Stomach (tissue), 4 donors: ENCODE data around the gene UBXN2A.

Experiments
- POLR2A ChIP-seq, 4 donors: fragments of 450-650 bp; IDR thresholded peaks; one replicate each; pipeline ENCODE4 v1.6.1; 2016; ENCODE audit warnings: antibody characterized with exemption in 4 of 4, control low read depth in 2 of 4, mild to moderate bottlenecking in 1 of 4, moderate library complexity in 1 of 4
- TF ChIP-seq, protein P1 (sequence below), 7 experiments: fragments of 450-650 bp in 4 of 7; fragments of 200-600 bp in 3 of 7; sonication (generic) in 3 of 7; IDR thresholded peaks; one replicate each; pipeline ENCODE4 v1.5.1; 2016 to 2019; ENCODE audit warnings: antibody characterized with exemption in 7 of 7, control low read depth in 2 of 7, mild to moderate bottlenecking in 1 of 7

DNA sequence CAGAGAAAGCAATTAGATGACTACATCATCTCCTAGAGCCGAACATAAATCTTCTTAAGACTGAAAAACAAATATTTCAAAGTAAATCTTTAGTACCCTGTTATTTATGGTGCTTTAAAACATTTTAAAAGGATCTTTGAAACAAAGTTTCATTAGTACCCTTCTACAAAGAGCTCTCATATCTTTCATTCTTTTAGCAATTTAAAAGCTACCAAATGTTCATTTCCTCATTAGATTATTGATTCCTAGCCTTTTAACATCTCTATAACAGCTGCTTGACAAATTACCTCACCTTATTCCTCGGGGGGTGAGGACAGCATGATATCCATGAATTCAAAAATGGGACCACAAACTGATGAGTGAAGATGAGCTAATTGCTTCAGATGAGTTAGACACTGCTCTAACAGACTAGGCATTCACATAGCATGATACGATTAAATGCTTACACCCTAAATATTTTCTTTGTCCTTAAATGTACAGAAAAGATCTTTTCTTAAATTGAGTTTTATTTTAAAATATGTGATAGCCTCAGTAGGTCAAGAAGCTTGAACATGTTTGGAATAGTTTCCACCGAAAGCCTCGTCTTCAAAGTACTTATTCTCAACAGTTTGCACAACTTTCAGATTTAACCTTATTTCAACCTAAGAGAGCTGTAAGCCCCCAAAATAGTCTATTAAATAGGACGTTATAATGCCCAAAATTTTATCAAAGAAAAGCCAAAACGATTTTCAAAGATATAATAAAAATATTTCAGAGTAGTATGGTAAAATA, 15.5 kb upstream of the UBXN2A start:
- no peak for TF ChIP-seq POLR2A (IDR thresholded peaks at IDR 0.05)
- TF ChIP-seq, protein P1, sequence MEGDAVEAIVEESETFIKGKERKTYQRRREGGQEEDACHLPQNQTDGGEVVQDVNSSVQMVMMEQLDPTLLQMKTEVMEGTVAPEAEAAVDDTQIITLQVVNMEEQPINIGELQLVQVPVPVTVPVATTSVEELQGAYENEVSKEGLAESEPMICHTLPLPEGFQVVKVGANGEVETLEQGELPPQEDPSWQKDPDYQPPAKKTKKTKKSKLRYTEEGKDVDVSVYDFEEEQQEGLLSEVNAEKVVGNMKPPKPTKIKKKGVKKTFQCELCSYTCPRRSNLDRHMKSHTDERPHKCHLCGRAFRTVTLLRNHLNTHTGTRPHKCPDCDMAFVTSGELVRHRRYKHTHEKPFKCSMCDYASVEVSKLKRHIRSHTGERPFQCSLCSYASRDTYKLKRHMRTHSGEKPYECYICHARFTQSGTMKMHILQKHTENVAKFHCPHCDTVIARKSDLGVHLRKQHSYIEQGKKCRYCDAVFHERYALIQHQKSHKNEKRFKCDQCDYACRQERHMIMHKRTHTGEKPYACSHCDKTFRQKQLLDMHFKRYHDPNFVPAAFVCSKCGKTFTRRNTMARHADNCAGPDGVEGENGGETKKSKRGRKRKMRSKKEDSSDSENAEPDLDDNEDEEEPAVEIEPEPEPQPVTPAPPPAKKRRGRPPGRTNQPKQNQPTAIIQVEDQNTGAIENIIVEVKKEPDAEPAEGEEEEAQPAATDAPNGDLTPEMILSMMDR (IDR thresholded peaks at IDR 0.05) = no peak
